KMS-11 (cell line): ENCODE measurements around the gene CDH13.

Source experiments
- H2AFZ ChIP-seq: fragments of 200-600 bp; sonication (generic); 2 replicates; pipeline ENCODE4 v1.6.1; 2016; ENCODE audit warnings: antibody characterized with exemption, mixed run types, low read depth
- H3K27ac ChIP-seq: fragments of 200-600 bp; sonication (generic); 2 replicates; pipeline ENCODE4 v1.6.1; 2016; ENCODE audit warnings: mild to moderate bottlenecking, mixed run types
- H3K27me3 ChIP-seq: fragments of 200-600 bp; sonication (generic); 2 replicates; pipeline ENCODE4 v1.6.1; 2017; ENCODE audit warnings: mild to moderate bottlenecking, low read depth, mixed run types, moderate library complexity; ENCODE audit not compliant: insufficient read depth
- H3K36me3 ChIP-seq: fragments of 200-600 bp; sonication (generic); 2 replicates; pipeline ENCODE4 v1.6.1; 2017; ENCODE audit warnings: mild to moderate bottlenecking, mixed run types; ENCODE audit not compliant: insufficient read depth
- H3K4me1 ChIP-seq: fragments of 200-600 bp; sonication (generic); 2 replicates; pipeline ENCODE4 v1.6.1; 2016; ENCODE audit warnings: mild to moderate bottlenecking, low read depth, mixed run types; ENCODE audit not compliant: poor library complexity, severe bottlenecking
- H3K4me2 ChIP-seq: fragments of 200-600 bp; sonication (generic); 2 replicates; pipeline ENCODE4 v1.7.0; 2016; ENCODE audit warnings: mild to moderate bottlenecking, mixed run types
- H3K4me3 ChIP-seq: fragments of 200-600 bp; sonication (generic); IDR thresholded peaks from 2 replicates; pipeline ENCODE4 v1.6.1; 2017; ENCODE audit warnings: low read depth, low read length, mixed read lengths; ENCODE audit not compliant: insufficient read depth
- H3K79me2 ChIP-seq: fragments of 200-600 bp; sonication (generic); 2 replicates; pipeline ENCODE4 v1.6.1; 2016; ENCODE audit warnings: low read depth, mixed run types; ENCODE audit not compliant: insufficient read depth
- H3K9ac ChIP-seq: fragments of 200-600 bp; sonication (generic); 2 replicates; pipeline ENCODE4 v1.6.1; 2016; ENCODE audit warnings: mild to moderate bottlenecking, mixed run types
- H4K20me1 ChIP-seq: fragments of 200-600 bp; sonication (generic); 2 replicates; pipeline ENCODE4 v1.6.1; 2016; ENCODE audit warnings: mild to moderate bottlenecking, mixed run types; ENCODE audit not compliant: insufficient read depth
- CTCF ChIP-seq: fragments of 200-600 bp; sonication (generic); conservative IDR thresholded peaks from 2 replicates; pipeline ENCODE4 v1.6.1; 2017; ENCODE audit warnings: low read depth, mild to moderate bottlenecking, antibody characterized with exemption, low read length, moderate library complexity, mixed read lengths

The CDH13 gene

DNA sequence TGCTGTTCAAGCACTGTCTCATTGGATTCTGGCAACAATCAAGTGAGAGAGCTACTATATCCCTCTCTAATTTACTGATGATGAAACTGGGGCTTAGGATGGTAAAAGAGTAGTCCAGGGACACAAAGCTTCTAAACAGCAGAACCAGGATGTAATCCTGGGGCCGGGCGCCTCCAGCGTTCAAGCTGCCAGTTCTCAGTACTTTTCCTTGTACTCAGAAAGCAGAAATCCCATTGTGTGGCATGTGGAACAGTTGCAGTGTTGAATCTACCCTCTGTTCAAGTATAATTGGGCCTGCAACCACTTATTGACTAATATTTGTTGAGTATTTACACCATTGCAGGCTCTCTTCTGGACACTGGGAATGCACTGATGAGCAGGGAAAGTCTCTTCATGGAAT is 14.5 kb upstream of the CDH13 start:
- H3K4me2 ChIP-seq, result no peak overlapping the region
- H3K4me1 ChIP-seq, result no peaks in the 10 kb centered on the region
- H3K27me3 ChIP-seq, result no peaks in the 10 kb centered on the region

DNA sequence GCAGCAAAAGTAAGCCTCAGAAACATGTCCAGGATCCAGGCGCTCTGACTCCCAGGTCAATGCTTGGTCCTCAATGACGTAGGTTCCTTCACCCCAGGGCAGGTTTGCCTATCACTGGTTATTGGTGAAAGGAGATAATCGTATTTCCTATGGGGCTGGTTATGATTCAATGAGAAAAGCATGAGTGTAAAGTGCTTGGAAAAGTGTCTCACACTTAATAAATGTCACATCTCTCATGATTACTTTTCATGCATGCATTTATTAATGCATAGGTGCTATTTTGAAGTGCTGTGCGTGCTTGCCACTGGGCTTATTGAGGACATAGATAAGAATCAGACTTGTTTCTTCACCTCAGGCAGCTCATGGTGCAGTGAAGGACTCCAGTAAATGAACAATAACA is 10.4 kb upstream of the CDH13 start:
- Histone ChIP-seq H3K27me3 (no peaks in the 10 kb centered on the region), H3K9ac (no peak overlapping the region), H3K4me1 (no peaks in the 10 kb centered on the region), H3K4me2 (no peak overlapping the region), H3K36me3 (no peaks in the 10 kb centered on the region), H3K27ac (no peak overlapping the region), H2AFZ (no peak overlapping the region), H4K20me1 (no peaks in the 10 kb centered on the region), H3K4me3 (no peak overlapping the region), H3K79me2 (no peaks in the 10 kb centered on the region)
- no peak for TF ChIP-seq CTCF

More for the DNA sequence above, 14.5 kb upstream of the CDH13 start:
- no peaks in the 10 kb centered on the region for H4K20me1 ChIP-seq
- no peak for TF ChIP-seq CTCF
- no peaks in the 10 kb centered on the region for H3K36me3 ChIP-seq
- no peak overlapping the region for H3K27ac ChIP-seq
- no peak overlapping the region for H3K4me3 ChIP-seq
- no peak overlapping the region for H2AFZ ChIP-seq
- H3K79me2 ChIP-seq, result no peaks in the 10 kb centered on the region
- no peak overlapping the region for H3K9ac ChIP-seq

DNA sequence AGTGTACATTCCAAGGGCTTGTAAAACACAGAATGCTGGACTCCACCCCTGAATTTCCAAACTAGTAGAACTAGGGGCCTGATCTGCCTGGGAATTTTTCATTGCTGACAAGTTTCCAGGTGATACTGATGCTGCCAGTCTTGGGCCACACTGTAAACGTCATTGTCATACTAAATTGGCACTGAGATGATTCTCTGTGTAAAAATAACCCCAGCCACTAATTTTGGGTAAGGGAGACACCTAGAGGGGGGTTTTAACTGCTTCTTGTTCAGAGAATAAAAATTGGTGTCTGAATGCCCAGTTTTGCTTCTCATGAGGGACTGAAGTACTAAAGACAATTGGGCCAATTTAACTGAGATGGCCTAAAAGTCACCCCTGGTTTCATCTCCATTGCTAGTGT is 5.0 kb upstream of the CDH13 start:
- H3K36me3 ChIP-seq, result no peaks in the 10 kb centered on the region
- no peak overlapping the region for H3K27ac ChIP-seq
- no peak overlapping the region for H3K4me2 ChIP-seq
- no peaks in the 10 kb centered on the region for H4K20me1 ChIP-seq
- H3K27me3 ChIP-seq, result no peaks in the 10 kb centered on the region
- H3K79me2 ChIP-seq, result no peaks in the 10 kb centered on the region
- no peak overlapping the region for H3K4me3 ChIP-seq
- no peak for TF ChIP-seq CTCF
- H3K4me1 ChIP-seq, result no peaks in the 10 kb centered on the region
- H2AFZ ChIP-seq, result no peak overlapping the region
- no peak overlapping the region for H3K9ac ChIP-seq

DNA sequence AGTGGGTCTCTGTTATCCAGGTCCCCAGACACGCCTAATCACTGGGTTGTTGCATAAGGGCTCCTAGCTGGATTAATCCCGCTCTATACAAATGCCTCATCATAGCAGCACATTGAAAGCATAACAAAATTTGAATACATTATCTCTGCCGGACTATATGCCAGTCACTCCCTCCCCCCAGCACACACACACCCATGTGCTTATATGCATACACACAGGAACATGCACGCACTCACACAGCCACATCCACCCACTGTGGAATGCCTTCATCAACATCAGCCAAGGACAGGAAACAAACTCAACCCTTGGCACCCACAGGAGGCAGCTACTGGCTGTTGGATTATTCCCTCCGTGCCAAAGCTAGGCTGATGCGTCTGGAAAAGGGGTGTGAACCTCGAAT is 3.5 kb upstream of the CDH13 start:
- H3K27ac ChIP-seq, result no peak overlapping the region

More for the DNA sequence above, 3.5 kb upstream of the CDH13 start:
- Histone ChIP-seq H3K4me1 (no peaks in the 10 kb centered on the region), H3K4me3 (no peak overlapping the region), H3K36me3 (no peaks in the 10 kb centered on the region), H3K4me2 (no peak overlapping the region), H3K79me2 (no peaks in the 10 kb centered on the region), H3K27me3 (no peaks in the 10 kb centered on the region), H2AFZ (no peak overlapping the region), H4K20me1 (no peaks in the 10 kb centered on the region), H3K9ac (no peak overlapping the region)
- TF ChIP-seq CTCF, result no peak
